Esophagus squamous epithelium (tissue), 5 donors: ENCODE results near the gene ATP13A4. TPM values are rescaled to one million over a fixed set of nuclear protein-coding genes. Genes with fewer than 3 reads are reported as not detected.
A peak's percentile ranks its signal among the peaks of the same experiment; 100 is the strongest.
"Not testable (repeated sequence)": the region's sequence is repeated elsewhere in the genome, so short reads cannot be mapped to it uniquely, and the experiment has no call there.

Experiments used
- DNase-seq: peaks from one replicate; lab custom pipeline; 2025; lab: John Stamatoyannopoulos, UW
- H3K27ac ChIP-seq, 4 donors: fragments of 200-600 bp; sonication (generic); one replicate each; pipeline ENCODE4 v1.5.1; 2016 to 2019; ENCODE audit warnings: mild to moderate bottlenecking in 1 of 4
- H3K27me3 ChIP-seq, 4 donors: fragments of 200-600 bp; sonication (generic); 1 replicate in 3 of 4; 2 replicates in 1 of 4; pipeline versions ENCODE4 v1.5.1 to v1.6.0; 2017 to 2021; ENCODE audit warnings: antibody characterized with exemption in 1 of 4
- H3K36me3 ChIP-seq, 3 donors: fragments of 200-600 bp; sonication (generic); one replicate each; pipeline ENCODE4 v1.5.1; 2016 to 2019
- H3K4me1 ChIP-seq, 3 donors: fragments of 200-600 bp; sonication (generic); one replicate each; pipeline ENCODE4 v1.5.1; 2017 to 2019
- H3K4me3 ChIP-seq, 4 donors: fragments of 200-600 bp; sonication (generic); 1 replicate in 3 of 4; 2 replicates in 1 of 4; pipeline ENCODE4 v1.5.1; 2016 to 2019; ENCODE audit warnings: mild to moderate bottlenecking in 2 of 4, moderate library complexity in 1 of 4
- H3K9me3 ChIP-seq, 3 donors: fragments of 200-600 bp; sonication (generic); one replicate each; pipeline ENCODE4 v1.5.1; 2016 to 2019
- CTCF ChIP-seq, 6 experiments: fragments of 450-650 bp in 4 of 6; fragments of 200-600 bp in 2 of 6; sonication (generic) in 2 of 6; IDR thresholded peaks; one replicate each; pipeline ENCODE4 v1.5.1; 2016 to 2019; ENCODE audit warnings: antibody characterized with exemption in 6 of 6, mild to moderate bottlenecking in 4 of 6, moderate library complexity in 4 of 6
- POLR2A ChIP-seq, 4 donors: fragments of 450-650 bp; IDR thresholded peaks; one replicate each; pipeline ENCODE4 v1.6.1; 2017; ENCODE audit warnings: antibody characterized with exemption in 4 of 4, mild to moderate bottlenecking in 4 of 4, moderate library complexity in 3 of 4
- WGBS, 2 donors: methylation state at CpG; one replicate each; pipeline ENCODE4 v1.1.5; 2018; 5-methylcytosine and 5-hydroxymethylcytosine counted together
- intact Hi-C: fragments of 100-400 bp; cut with DNase I; formaldehyde crosslinking; loops from one replicate; pipeline ENCODE4 v1.15.0; 2022
- total RNA-seq, 4 donors: library from RNA; depleted of rRNA; stranded (reverse); fragments of >200 nt; gene quantifications; one replicate each; pipeline ENCODE4 v1.1.0, GENCODE V29; 2016
- donor health status: DM: yes; HTN: yes; CAD: no.

The ATP13A4 gene
- total RNA-seq, 4 donors from 2014 or later: 24.9 to 59.8 (median 40.5) TPM

GRCh38 chr3:193530231-193531165 lies 24.2 kb downstream of the ATP13A4 start:
- WGBS, 2 donors: 59 to 76% methylated on average over 7 of the region's 7 CpGs
- TF ChIP-seq POLR2A (IDR thresholded peaks at IDR 0.05) (no peak), CTCF (IDR thresholded peaks at IDR 0.05) (no peak)
- no peaks in the 10 kb centered on the region for H3K9me3 ChIP-seq
- H3K4me3 ChIP-seq: no peak overlapping the region
- H3K27ac ChIP-seq: no peak overlapping the region
- no peaks in the 10 kb centered on the region for H3K36me3 ChIP-seq
- intact Hi-C loops: no loop called here
- H3K27me3 ChIP-seq: no peaks in the 10 kb centered on the region
- no peak for DNase-seq
- peaks cover 0 to 12% (median 0%) of the 10 kb centered on the region in 3 donors for H3K4me1 ChIP-seq

- H3K4me3 ChIP-seq, H3K36me3 ChIP-seq, DNase-seq, H3K27me3 ChIP-seq, H3K9me3 ChIP-seq, intact Hi-C loops: not testable (repeated sequence)
- peaks cover 0 to 42% (median 0%) of the 10 kb centered on the region in 3 donors for H3K4me1 ChIP-seq
- 70 to 71% methylated on average over 2 of the region's 2 CpGs for WGBS, 2 donors
- peak overlapping the region in 1 of 4 donors; percentile 76 for H3K27ac ChIP-seq
Measured at GRCh38 chr3:193526085-193526484, 28.6 kb downstream of the ATP13A4 start.

GRCh38 chr3:193522473-193522872 lies 32.2 kb downstream of the ATP13A4 start:
- no peak for DNase-seq
- 38 to 42% methylated on average over 4 of the region's 4 CpGs for WGBS, 2 donors
- no peak for TF ChIP-seq POLR2A (IDR thresholded peaks at IDR 0.05)
- no peak for TF ChIP-seq CTCF (IDR thresholded peaks at IDR 0.05)

GRCh38 chr3:193520738-193521137 lies 34.0 kb downstream of the ATP13A4 start:
- H3K36me3 ChIP-seq: no peaks in the 10 kb centered on the region
- 62 to 86% methylated on average over 3 of the region's 3 CpGs for WGBS, 2 donors
- TF ChIP-seq CTCF (IDR thresholded peaks at IDR 0.05): no peak
- TF ChIP-seq POLR2A (IDR thresholded peaks at IDR 0.05): no peak
- H3K27ac ChIP-seq: no peak overlapping the region
- peaks cover 0 to 32% (median 0%) of the 10 kb centered on the region in 3 donors for H3K4me1 ChIP-seq
- no peak for DNase-seq
- no peaks in the 10 kb centered on the region for H3K9me3 ChIP-seq
- H3K4me3 ChIP-seq: no peak overlapping the region
- intact Hi-C loops: no loop called here
- H3K27me3 ChIP-seq: no peaks in the 10 kb centered on the region

More at GRCh38 chr3:193522473-193522872, 32.2 kb downstream of the ATP13A4 start:
- peaks cover 0 to 42% (median 0%) of the 10 kb centered on the region in 3 donors for H3K4me1 ChIP-seq
- H3K27me3 ChIP-seq: no peaks in the 10 kb centered on the region
- H3K27ac ChIP-seq: peak overlapping the region; percentile 31 to 76 (median 63)
- H3K9me3 ChIP-seq: no peaks in the 10 kb centered on the region
- no peaks in the 10 kb centered on the region for H3K36me3 ChIP-seq
- intact Hi-C loops: no loop called here
- no peak overlapping the region for H3K4me3 ChIP-seq

GRCh38 chr3:193515966-193516365 lies 38.7 kb downstream of the ATP13A4 start:
- Histone ChIP-seq H3K36me3 (peaks cover 0 to 9% (median 0%) of the 10 kb centered on the region in 3 donors), H3K27me3 (no peaks in the 10 kb centered on the region), H3K4me1 (no peaks in the 10 kb centered on the region), H3K4me3 (no peak overlapping the region), H3K27ac (no peak overlapping the region), H3K9me3 (no peaks in the 10 kb centered on the region)
- 36 to 68% methylated on average over 2 of the region's 2 CpGs for WGBS, 2 donors
- DNase-seq: no peak
- no peak for TF ChIP-seq CTCF (IDR thresholded peaks at IDR 0.05)
- no peak for TF ChIP-seq POLR2A (IDR thresholded peaks at IDR 0.05)
- intact Hi-C loops: no loop called here
